Endothelial cell of umbilical vein (primary cell): Measurements from ENCODE around the gene SUSD6.

Experiments used
- CTCF ChIP-seq, 2 donors: IDR thresholded peaks; 1 replicate in 1 of 2; 2 replicates in 1 of 2; pipeline ENCODE4 v1.5.1; 2011; ENCODE audit warnings: low read length in 2 of 2, mild to moderate bottlenecking in 2 of 2, moderate library complexity in 2 of 2, control low read depth in 1 of 2, inconsistent platforms in 1 of 2, low read depth in 1 of 2; ENCODE audit not compliant: insufficient read depth in 1 of 2; ENCODE audit errors: extremely low read depth in 1 of 2
- EZH2 ChIP-seq: IDR thresholded peaks from 2 replicates; pipeline ENCODE4 v1.6.1; 2012; ENCODE audit warnings: borderline replicate concordance, low read depth, mild to moderate bottlenecking, moderate library complexity, low read length, inconsistent platforms; ENCODE audit not compliant: severe bottlenecking
- POLR2A ChIP-seq: IDR thresholded peaks from 2 replicates; pipeline ENCODE4 v1.6.1; 2012; ENCODE audit warnings: low read depth, mild to moderate bottlenecking, control low read depth, low read length

DNA sequence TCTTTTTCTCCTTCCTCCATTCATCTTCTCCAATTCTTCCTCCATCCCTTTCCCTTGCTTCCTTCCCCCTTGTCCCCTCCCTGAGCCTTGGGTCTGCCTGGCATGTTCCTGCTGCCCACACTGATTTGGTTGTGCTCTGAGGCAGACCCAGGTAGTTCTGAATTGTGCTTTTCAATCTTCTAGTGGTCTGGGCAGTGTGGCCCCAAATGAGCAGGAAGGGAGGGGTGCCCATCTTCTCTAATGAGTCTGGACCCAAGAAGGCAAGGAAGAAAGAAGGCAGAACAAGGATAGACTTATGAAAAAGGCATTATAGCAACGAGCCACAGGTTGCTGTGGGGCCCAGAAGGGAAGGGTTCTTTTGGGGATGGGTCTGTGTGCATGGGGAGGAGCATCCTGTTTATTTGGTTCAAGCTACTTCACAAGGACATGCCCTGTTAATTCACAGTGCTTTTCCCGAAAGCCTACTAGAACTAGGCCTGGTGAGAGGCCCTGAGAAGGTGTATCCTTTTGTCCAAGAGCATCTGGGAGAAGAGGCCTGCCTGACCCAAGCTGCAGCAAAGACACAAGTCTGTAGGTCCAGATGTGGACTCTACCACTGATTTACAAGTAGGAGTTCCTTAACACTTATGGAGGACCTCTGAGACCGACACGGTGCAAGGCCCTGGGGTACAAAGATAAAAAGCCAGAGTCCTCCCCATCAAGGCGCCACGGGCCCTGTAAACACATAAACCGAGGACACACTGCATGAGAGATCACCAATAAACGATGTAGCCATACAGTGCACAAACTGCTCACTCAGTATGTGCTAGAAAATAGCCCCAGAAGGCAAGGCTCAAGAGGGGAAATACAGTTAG, 1.1 kb upstream of the SUSD6 start:
- TF ChIP-seq CTCF (IDR thresholded peaks at IDR 0.05; ENCODE audit: extremely low read depth in 1 of 2, insufficient read depth in 1 of 2, low read depth in 1 of 2, low read length in 2 of 2) (no peak), POLR2A (no peak), EZH2 (no peak)
